GM20431 (cell line): ENCODE measurements around the gene TPD52L1.

Experiments used
- in situ Hi-C: fragments of 300-500 bp; cut with MseI, MboI; formaldehyde crosslinking; loops from one replicate; pipeline ENCODE4 v1.15.0; 2020; ENCODE audit warnings: low sequenced_read_pairs; ENCODE audit not compliant: unreplicated experiment

TPD52L1 gene

GRCh38 chr6:125231133-125231532, 77.6 kb downstream of the TPD52L1 start:
- in situ Hi-C loops, result no loop called here

DNA sequence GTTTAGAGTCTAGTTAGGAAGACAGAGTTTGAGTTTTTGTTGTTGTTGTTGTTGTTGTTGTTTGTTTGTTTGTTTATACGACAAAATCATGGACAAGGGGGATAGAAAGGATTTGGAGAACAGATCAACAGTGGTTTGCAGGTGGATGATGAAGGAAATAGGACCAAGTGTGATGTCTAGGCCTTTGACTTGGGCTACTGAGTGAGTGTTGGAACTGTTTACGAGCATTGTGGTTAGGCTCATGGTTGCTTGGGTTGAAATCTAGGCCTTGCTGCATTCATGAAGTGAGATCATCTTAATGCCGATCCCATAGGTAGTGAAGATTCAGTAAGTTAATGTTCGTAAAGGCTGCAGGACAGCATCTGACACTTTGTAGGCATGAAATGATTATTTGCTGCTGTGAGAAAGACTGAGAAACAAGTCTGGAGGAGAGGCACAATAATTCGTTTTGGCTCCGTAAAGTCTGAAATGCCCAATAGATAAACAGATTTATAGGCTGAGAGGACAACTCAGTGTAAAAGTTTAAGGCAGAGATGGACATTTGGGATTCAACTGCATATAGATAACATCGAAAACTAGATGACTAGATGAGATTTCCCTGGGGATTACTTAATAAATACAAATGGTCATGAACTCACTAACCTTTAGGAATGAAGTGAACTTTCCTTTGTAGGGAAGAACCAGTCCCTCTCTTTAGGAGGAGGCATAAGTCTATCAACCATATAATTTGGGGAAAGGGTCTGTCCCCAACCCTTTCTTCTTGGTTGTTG, 78.2 kb downstream of the TPD52L1 start:
- in situ Hi-C loops, result no loop called here

DNA sequence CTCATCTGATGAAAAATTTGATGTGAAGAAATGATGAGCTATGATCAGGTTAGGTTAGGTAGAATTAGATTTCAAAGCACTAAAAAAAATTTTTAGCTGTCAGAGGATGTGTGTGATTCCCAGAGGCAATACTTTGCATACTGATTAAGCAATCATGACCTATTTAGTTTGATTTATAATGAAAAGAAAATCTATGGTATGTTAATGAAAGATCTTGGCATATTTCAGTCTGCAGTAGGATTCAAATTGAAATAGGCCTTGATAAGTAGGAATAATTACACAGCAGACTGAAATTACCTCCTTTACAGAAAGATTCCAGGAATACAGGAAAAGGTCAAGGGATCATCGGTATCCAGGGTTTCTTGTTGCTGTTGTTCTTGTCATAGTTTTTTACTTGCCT, 78.9 kb downstream of the TPD52L1 start:
- in situ Hi-C loops, result no loop called here

DNA sequence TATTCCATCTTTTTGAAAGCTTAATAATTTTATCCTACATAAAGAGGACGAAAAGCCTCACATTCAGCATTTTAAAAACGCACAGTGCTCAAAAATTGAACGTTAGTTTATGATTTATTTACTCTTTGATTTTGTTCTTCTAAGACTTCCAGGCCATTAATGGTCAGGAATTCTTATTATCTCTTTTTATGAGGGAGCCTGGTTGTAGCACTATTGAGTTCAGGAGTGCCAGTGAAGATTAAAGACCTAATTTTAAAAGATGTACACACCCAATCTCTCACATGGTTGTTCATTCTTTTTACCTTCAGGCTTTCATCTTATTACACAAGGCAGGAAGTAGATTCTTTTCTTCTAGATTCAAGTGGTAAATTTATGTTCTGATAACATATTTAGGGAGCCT, 79.6 kb downstream of the TPD52L1 start:
- in situ Hi-C loops, result no loop called here

- in situ Hi-C loops, result no loop called here
Observed at GRCh38 chr6:125236536-125237327, 83.2 kb downstream of the TPD52L1 start.

DNA sequence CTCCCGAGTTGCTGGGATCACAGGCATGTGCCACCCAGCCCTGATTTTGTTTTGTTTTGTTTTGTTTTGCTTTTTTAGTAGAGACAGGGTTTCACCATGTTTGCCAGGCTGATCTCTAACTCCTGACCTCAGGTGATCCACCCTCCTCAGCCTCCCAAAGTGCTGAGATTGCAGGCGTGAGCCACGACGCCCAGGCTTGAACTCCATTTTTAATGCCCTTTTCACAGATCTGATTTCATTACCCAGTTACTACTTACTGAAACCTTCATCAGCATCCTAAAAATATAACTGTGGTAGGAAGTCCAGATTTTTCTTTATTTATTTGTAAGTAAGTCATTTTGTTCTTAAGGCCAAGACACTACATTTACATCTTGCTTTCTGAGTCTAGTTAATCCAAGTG, 84.2 kb downstream of the TPD52L1 start:
- in situ Hi-C loops, result no loop called here

DNA sequence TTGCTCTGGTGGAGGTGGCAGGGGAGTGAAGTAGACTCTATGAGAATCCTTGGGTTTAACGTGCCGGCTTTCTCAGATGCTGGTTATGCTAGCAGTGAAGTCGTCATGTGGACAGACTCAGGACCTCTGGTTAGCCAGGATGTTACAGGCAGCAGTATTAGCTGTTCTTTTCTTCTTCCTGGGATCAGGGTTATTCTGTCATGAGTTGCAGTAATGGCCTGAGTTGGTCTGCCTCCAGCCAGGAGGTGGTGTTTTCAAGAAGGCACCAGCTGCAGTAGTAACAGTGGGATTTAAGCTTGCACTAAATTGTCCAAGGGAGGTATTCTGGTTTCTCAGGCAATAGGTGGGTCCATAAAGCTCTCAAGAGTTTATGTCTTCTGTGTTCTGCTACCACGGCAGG, 91.5 kb downstream of the TPD52L1 start:
- in situ Hi-C loops, result no loop called here

DNA sequence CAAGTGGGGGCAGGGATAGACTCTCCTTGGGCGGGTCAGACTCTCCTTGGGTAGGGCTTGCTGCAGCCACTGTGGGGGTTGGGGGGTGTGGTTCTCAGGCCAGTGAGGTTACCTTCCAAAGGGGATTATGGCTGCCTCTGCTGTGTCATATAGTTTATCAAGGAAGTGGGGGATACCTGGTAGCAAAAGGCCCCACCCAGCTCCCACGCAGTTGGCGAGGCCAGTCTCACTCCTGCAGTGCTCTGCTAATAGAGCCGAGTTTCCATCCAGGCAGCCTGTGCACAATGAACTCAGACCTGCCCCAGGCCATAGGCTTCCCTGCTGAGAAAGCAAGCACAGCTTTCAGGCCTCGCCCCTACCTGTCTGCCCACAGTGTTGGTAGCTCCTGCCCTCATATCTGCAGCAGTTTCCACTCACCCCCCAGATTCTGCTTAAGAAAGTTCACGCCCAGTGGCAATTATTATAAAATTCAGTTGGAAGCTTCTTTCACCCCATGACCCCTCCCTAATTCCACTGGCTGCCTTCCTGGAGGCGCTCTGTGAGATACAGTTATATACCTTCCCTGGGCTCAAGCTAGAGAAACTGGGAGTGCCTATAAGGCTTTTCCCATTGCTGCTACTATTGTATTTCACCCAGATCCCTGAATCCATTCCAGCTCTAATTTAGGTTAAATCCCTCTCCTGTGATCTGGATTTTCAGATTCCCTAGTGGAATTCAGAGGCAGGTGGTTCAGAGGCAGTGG, 92.1 kb downstream of the TPD52L1 start:
- in situ Hi-C loops, result no loop called here

DNA sequence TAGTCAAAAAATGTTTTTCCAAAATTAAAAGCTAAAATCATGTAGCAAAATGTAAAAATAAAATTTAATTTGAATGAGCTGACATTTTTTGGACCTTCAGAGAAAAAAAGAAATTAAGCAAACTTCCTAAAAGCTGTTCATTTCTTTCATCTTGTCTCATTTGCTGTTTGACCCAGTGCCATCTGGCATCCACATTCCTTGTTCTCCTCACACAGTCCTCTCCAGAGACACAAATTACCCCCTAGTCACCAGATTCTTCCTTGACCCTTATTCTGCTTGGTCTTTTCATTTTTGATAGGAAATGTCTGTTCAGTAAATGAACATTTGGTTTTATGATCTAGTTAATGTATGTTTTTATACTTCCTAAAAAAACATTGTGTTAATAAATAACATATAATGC, 93.0 kb downstream of the TPD52L1 start:
- in situ Hi-C loops, result no loop called here

- in situ Hi-C loops, result no loop called here
Observed at GRCh38 chr6:125248136-125248535, 94.6 kb downstream of the TPD52L1 start.

GRCh38 chr6:125250511-125250910, 96.9 kb downstream of the TPD52L1 start:
- in situ Hi-C loops, result no loop called here

- in situ Hi-C loops, result no loop called here
Observed at GRCh38 chr6:125251516-125252220, 98.1 kb downstream of the TPD52L1 start.

DNA sequence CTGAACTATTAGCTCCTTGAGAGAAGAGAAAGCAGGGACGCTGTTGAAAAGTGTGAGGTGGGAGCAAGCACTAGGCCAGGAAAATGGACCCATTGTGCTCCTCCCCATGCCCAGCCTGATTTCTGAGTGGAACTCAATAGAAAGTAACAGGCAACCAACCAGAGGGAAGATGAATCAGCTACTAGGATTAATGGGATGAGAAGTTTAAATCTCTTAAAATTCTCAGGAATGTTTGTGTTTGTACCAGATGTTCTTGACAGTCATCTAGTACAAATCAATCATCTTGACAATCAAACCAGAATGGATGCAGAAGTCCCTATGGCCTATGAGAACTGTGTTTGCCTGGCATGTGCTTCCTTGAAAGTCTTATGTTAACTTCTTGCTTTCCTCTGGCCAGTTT, 99.3 kb downstream of the TPD52L1 start:
- in situ Hi-C loops, result no loop called here

DNA sequence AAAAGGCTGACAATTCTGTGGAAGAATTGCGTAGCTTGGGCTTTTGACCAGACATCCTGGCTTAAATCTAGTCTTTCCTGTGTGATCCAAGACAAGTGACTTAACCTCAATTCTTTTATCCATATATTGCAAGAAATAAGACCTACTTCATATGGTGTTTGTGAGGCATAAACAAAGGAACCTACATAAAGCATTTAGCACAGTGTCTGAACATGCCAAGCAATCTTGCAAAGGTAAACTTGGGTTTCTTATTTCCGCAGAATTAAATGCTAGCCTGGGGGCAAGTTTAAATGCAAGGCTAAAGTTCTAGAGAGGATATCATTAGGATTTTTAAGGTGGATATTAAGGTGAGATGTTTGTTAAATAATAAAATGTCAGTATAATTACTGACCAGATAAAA, 100.3 kb downstream of the TPD52L1 start:
- in situ Hi-C loops, result no loop called here

DNA sequence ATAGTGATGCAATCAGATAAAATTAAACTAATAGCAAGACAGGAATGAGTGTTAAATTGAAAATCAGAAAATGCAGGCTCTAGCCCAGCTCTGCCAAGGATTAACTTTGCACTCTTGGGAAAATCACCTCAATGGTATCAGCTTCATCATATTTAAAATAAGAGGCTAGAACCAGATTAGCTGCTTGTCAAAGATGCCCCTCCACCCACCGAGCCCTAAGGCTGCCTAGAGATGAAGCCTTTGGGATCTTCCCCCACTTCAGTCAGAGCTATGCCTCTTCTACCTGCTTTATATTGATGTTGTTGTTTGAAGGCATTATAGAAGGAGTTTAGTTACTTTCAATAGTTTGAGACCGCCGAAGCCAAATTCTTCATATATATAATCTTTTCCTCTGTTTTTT, 100.7 kb downstream of the TPD52L1 start:
- in situ Hi-C loops, result no loop called here

GRCh38 chr6:125255201-125255600, 101.6 kb downstream of the TPD52L1 start:
- in situ Hi-C loops, result no loop called here

- in situ Hi-C loops, result no loop called here
Observed at GRCh38 chr6:125257351-125257750, 103.8 kb downstream of the TPD52L1 start.

GRCh38 chr6:125258651-125259353, 105.2 kb downstream of the TPD52L1 start:
- in situ Hi-C loops, result no loop called here

DNA sequence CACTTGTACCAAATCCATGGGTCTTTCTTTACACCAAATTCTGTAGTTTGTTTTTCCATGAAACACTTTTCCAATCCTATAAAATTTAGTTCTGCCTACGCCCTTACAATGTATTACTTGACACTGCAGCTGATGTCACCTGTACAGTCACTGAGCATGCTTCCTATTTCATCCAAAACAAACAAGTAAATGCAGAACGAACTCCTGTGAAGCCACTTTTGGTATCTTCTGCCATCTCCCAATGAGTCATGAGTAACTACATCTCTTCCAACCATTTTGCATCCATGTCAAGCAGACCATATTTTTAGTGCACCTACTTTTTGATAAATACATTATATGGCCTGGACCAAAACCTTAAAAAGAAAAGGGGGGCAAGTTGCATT, 105.8 kb downstream of the TPD52L1 start:
- in situ Hi-C loops, result no loop called here
